Measurements from ENCODE around the gene CDK4. TPM values are rescaled to one million over a fixed set of nuclear protein-coding genes. Genes with fewer than 3 reads are reported as not detected.

Gene CDK4
- total RNA-seq, 1 experiment from 2014 or later: 218 TPM

DNA sequence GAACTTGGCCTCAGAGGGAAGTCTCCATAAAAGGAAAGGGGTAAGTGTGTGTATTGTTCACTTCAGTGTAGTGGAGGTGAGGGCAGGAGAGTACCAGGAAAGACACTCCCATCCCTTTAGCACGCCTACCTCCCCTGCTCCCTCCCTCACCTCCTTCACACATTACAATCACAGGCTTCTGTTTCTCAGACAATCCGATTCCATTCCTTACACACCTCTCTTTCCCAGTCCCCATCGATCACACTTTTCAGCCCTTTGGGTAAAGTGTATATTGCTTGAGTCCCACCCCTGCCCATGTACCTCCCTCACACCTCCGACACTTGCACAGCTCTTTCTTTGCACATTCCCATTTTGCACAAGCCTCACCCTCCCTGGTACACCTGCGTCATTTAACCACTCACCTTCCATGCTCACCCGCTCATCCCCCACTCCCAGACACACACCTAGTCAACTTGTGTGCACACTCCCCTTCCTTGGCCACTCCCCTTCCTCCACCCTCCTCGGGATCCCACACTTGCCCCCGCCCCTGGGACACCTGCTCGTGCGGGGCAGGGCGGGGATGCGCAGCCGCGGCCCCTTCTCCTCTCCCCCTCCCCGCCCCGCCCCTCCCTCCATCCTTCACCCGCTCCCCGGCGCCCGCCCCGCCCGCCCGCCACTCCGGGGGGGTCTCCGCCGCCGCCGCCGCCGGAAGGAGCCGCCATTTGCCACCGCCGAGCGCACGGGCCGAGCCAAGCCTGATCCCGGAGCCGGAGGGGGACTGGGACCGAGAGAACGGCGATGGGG, 2.5 kb upstream of the CDK4 start, which contains the start of gene MARCHF9:
MARCHF9 (plus strand) TSS at position 693 of the 783 bp plus-strand sequence. CDS start 426 bp downstream, outside the sequence.
- no peak within 1 kb of the TSS for H3K23ac ChIP-seq (ENCODE audit: insufficient read length, low read depth, low read length)
- no peak within 1 kb of the TSS for H3K27ac ChIP-seq (ENCODE audit: insufficient read length, low read depth, low read length)
- H3K9me3 Mint-ChIP-seq: peaks cover 0 to 2% of the 10 kb centered on the region in 2 experiments; a peak in 2 of 5 replicates
- peaks cover 17% of the 10 kb centered on the region for H3K23me2 ChIP-seq (ENCODE audit: insufficient read length, low read depth, low read length, poor library complexity, severe bottlenecking)
- peaks cover 11% of the 10 kb centered on the region for H3K27me3 ChIP-seq (ENCODE audit: insufficient read depth, low read length)
- H3K4me1 ChIP-seq (ENCODE audit: insufficient read depth, low read length): 0 out of 2 replicates have a peak, but pooled peaks cover 7% of the 10 kb centered on the region
- H3K27ac Mint-ChIP-seq: peak within 1 kb of the TSS in 2 of 3 experiments; percentile 57 to 83; a peak in 3 of 7 replicates
- H3K4me1 Mint-ChIP-seq: peaks cover 43 to 44% of the 10 kb centered on the region in 2 experiments
- H4K5ac ChIP-seq (ENCODE audit: insufficient read length, low read depth, low read length): no peak within 1 kb of the TSS
- WGBS (ENCODE audit: extremely low coverage, insufficient read length, low lambda C conversion rate): no CpG with 5 or more reads among the region's 41 CpGs
- no peak within 1 kb of the TSS for H2BK120ac ChIP-seq (ENCODE audit: low read depth, low read length, poor library complexity, severe bottlenecking)
- DNase-seq: peak; percentile 89
- peaks cover 30% of the 10 kb centered on the region for H3K27me3 Mint-ChIP-seq (ENCODE audit: low read depth)
- no peak within 1 kb of the TSS for H2BK12ac ChIP-seq (ENCODE audit: insufficient read length, low read depth, low read length)
- H3K79me2 ChIP-seq (ENCODE audit: insufficient read depth, low read length): peaks cover 13% of the 10 kb centered on the region; the same call in 1 of the 2 replicates
- no peak within 1 kb of the TSS for H3K4ac ChIP-seq (ENCODE audit: low read depth, low read length)
- no peak within 1 kb of the TSS for H3K9ac ChIP-seq (ENCODE audit: extremely low read depth, insufficient read length, low read length)
- H3K14ac ChIP-seq (ENCODE audit: insufficient read depth, low read length): no peak within 1 kb of the TSS
- H4K8ac ChIP-seq (replicated peaks; ENCODE audit: insufficient read length, low read depth, low read length): no peak within 1 kb of the TSS
- no peak within 1 kb of the TSS for H2BK5ac ChIP-seq (ENCODE audit: insufficient read length, low read length)
- H2AK5ac ChIP-seq (ENCODE audit: insufficient read length, low read length): no peak within 1 kb of the TSS
- H3K18ac ChIP-seq (ENCODE audit: insufficient read length, low read depth, low read length): no peak within 1 kb of the TSS
- TF ChIP-seq, protein P1, sequence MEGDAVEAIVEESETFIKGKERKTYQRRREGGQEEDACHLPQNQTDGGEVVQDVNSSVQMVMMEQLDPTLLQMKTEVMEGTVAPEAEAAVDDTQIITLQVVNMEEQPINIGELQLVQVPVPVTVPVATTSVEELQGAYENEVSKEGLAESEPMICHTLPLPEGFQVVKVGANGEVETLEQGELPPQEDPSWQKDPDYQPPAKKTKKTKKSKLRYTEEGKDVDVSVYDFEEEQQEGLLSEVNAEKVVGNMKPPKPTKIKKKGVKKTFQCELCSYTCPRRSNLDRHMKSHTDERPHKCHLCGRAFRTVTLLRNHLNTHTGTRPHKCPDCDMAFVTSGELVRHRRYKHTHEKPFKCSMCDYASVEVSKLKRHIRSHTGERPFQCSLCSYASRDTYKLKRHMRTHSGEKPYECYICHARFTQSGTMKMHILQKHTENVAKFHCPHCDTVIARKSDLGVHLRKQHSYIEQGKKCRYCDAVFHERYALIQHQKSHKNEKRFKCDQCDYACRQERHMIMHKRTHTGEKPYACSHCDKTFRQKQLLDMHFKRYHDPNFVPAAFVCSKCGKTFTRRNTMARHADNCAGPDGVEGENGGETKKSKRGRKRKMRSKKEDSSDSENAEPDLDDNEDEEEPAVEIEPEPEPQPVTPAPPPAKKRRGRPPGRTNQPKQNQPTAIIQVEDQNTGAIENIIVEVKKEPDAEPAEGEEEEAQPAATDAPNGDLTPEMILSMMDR (conservative IDR thresholded peaks at IDR 0.05): no peak
- H3K56ac ChIP-seq (ENCODE audit: insufficient read length, low read depth, low read length): no peak within 1 kb of the TSS
- no peak within 1 kb of the TSS for H2BK20ac ChIP-seq (ENCODE audit: low read depth, low read length, poor library complexity, severe bottlenecking)
- H4K20me1 ChIP-seq (ENCODE audit: control insufficient read depth, insufficient read depth, insufficient read length): no peaks in the 10 kb centered on the region
- no peak within 1 kb of the TSS for H3T11ph ChIP-seq (ENCODE audit: low read length)
- peak within 1 kb of the TSS; percentile 65 for H3K4me2 ChIP-seq (ENCODE audit: insufficient read depth, insufficient read length, low read length)
- peaks cover 20 to 38% (median 25%) of the 10 kb centered on the region in 3 experiments for H3K36me3 Mint-ChIP-seq (ENCODE audit: insufficient read depth in 1 of 3, low read depth in 3 of 3)
- H4K91ac ChIP-seq (ENCODE audit: insufficient read length, low read depth, low read length): no peak within 1 kb of the TSS
- no peak within 1 kb of the TSS for H2BK15ac ChIP-seq (ENCODE audit: low read depth, low read length)
- no peaks in the 10 kb centered on the region for H3K79me1 ChIP-seq (ENCODE audit: insufficient read depth, low read depth, low read length, poor library complexity, severe bottlenecking)
- no peak within 1 kb of the TSS for H2AFZ ChIP-seq (ENCODE audit: low read length)
- H3K4me3 Mint-ChIP-seq: peak within 1 kb of the TSS; percentile 81 to 93
- H3K9me3 ChIP-seq (ENCODE audit: control insufficient read depth, low read depth, low read length): no peaks in the 10 kb centered on the region

Data from H9 (cell line).